IMR-90 (cell line): ENCODE results near the gene ZFP42. TPM values are rescaled to one million over a fixed set of nuclear protein-coding genes. Genes with fewer than 3 reads are reported as not detected.

Experiments used
- ATAC-seq: fragments of 200-7000 bp; cut with Tn5 transposase; 2 replicates; pipeline ENCODE4 v1.9.1; 2020; ENCODE audit warnings: low read depth, mild to moderate bottlenecking, moderate library complexity
- BruUV-seq: library from RNA; stranded (reverse); fragments of 400-500 nt; replicated peaks from 2 replicates; lab custom pipeline; 2021; lab: Mats Ljungman, UMichigan
- CTCF ChIA-PET: fragments of 300-600 bp; formaldehyde crosslinking; extraction: SDS; loops from one replicate; lab custom pipeline; 2021; ENCODE audit warnings: antibody characterized with exemption; lab: Yijun Ruan, JAX
- POLR2A ChIA-PET: fragments of 300-600 bp; sonication (Branson Sonifier 250); formaldehyde crosslinking; loops from one replicate; lab custom pipeline; 2022; ENCODE audit warnings: antibody characterized with exemption; ENCODE audit not compliant: unreplicated experiment; lab: Charles Lee
- DNase-seq: peaks from one replicate; pipeline ENCODE4 v3.0.0; 2013
- H2AFZ ChIP-seq: replicated peaks from 2 replicates; pipeline ENCODE3; 2013; ENCODE audit warnings: low read length, mild to moderate bottlenecking; ENCODE audit not compliant: poor library complexity
- H2AK5ac ChIP-seq: 2 replicates; pipeline ENCODE4 v1.6.1; 2013; ENCODE audit warnings: low read depth, low read length, inconsistent platforms
- H2AK9ac ChIP-seq: replicated peaks from 2 replicates; pipeline ENCODE3; 2013; ENCODE audit warnings: mild to moderate bottlenecking, low read depth, low read length, moderate library complexity; ENCODE audit not compliant: poor library complexity
- H2BK120ac ChIP-seq: 2 replicates; pipeline ENCODE4 v1.6.1; 2013; ENCODE audit warnings: low read depth, low read length, inconsistent platforms
- H2BK15ac ChIP-seq: 3 replicates; pipeline ENCODE4 v1.6.1; 2013; ENCODE audit warnings: low read depth, low read length, inconsistent platforms
- H2BK20ac ChIP-seq: 2 replicates; pipeline ENCODE4 v1.6.1; 2013; ENCODE audit warnings: low read depth, mild to moderate bottlenecking, inconsistent platforms, low read length, moderate library complexity
- H2BK5ac ChIP-seq: 2 replicates; pipeline ENCODE4 v1.6.1; 2013; ENCODE audit warnings: mild to moderate bottlenecking, low read depth, low read length, inconsistent platforms; ENCODE audit not compliant: poor library complexity, severe bottlenecking
- H3K14ac ChIP-seq: replicated peaks from 2 replicates; pipeline ENCODE4 v1.6.1; 2013; ENCODE audit warnings: low read depth, low read length, inconsistent platforms
- H3K18ac ChIP-seq: 2 replicates; pipeline ENCODE4 v1.6.1; 2013; ENCODE audit warnings: low read depth, low read length, control low read depth
- H3K23ac ChIP-seq: 2 replicates; pipeline ENCODE4 v1.6.1; 2013; ENCODE audit warnings: low read depth, low read length, inconsistent platforms
- H3K27ac ChIP-seq: 2 replicates; pipeline ENCODE4 v1.5.1; 2013; ENCODE audit warnings: mild to moderate bottlenecking, control low read depth, low read length; ENCODE audit not compliant: insufficient read depth
- H3K27me3 ChIP-seq: 2 replicates; pipeline ENCODE4 v1.6.1; 2013; ENCODE audit warnings: low read length; ENCODE audit not compliant: control insufficient read depth, insufficient read depth
- H3K36me3 ChIP-seq: 2 replicates; pipeline ENCODE4 v1.6.1; 2013; ENCODE audit warnings: low read length, mixed read lengths; ENCODE audit not compliant: control insufficient read depth, insufficient read depth
- H3K4ac ChIP-seq: 2 replicates; pipeline ENCODE4 v1.6.1; 2013; ENCODE audit warnings: low read depth, low read length, inconsistent platforms
- H3K4me1 ChIP-seq: 2 replicates; pipeline ENCODE4 v1.6.1; 2013; ENCODE audit warnings: low read length, mixed read lengths; ENCODE audit not compliant: control insufficient read depth, insufficient read depth
- H3K4me2 ChIP-seq: 2 replicates; pipeline ENCODE4 v1.6.1; 2013; ENCODE audit warnings: low read depth, mild to moderate bottlenecking, control low read depth, low read length, moderate library complexity
- H3K4me3 ChIP-seq: 2 replicates; pipeline ENCODE4 v1.5.1; 2013; ENCODE audit warnings: low read depth, mild to moderate bottlenecking, control low read depth, low read length, moderate library complexity; ENCODE audit not compliant: insufficient read depth
- H3K56ac ChIP-seq: 2 replicates; pipeline ENCODE4 v1.6.1; 2013; ENCODE audit warnings: low read length, inconsistent platforms; ENCODE audit not compliant: insufficient read depth; ENCODE audit errors: extremely low read depth
- H3K79me1 ChIP-seq, 2 experiments: 2 replicates each; pipeline ENCODE4 v1.6.1; 2013; ENCODE audit warnings: low read length in 2 of 2, inconsistent platforms in 1 of 2, low read depth in 1 of 2
- H3K9ac ChIP-seq: 2 replicates; pipeline ENCODE4 v1.6.1; 2013; ENCODE audit warnings: low read depth, low read length, control low read depth
- H3K9me1 ChIP-seq: 2 replicates; pipeline ENCODE4 v1.6.1; 2013; ENCODE audit warnings: low read length, inconsistent platforms; ENCODE audit not compliant: insufficient read depth
- H3K9me3 ChIP-seq: 2 replicates; pipeline ENCODE4 v1.6.1; 2013; ENCODE audit warnings: low read length; ENCODE audit not compliant: control insufficient read depth, insufficient read depth
- H4K20me1 ChIP-seq: 2 replicates; pipeline ENCODE4 v1.6.1; 2013; ENCODE audit warnings: low read length, inconsistent platforms; ENCODE audit not compliant: insufficient read depth
- H4K5ac ChIP-seq: 2 replicates; pipeline ENCODE4 v1.6.1; 2013; ENCODE audit warnings: mild to moderate bottlenecking, low read depth, low read length, control low read depth
- H4K8ac ChIP-seq, 2 experiments: 2 replicates each; pipeline ENCODE4 v1.6.1; 2013; ENCODE audit warnings: low read depth in 2 of 2, low read length in 2 of 2, control low read depth in 1 of 2, inconsistent platforms in 1 of 2
- H4K91ac ChIP-seq: 2 replicates; pipeline ENCODE4 v1.6.1; 2013; ENCODE audit warnings: low read depth, low read length, inconsistent platforms; ENCODE audit not compliant: insufficient read depth
- CEBPB ChIP-seq: IDR thresholded peaks from 2 replicates; pipeline ENCODE4 v1.6.1; 2012; ENCODE audit warnings: low read depth, low read length, improper control_type of control experiment
- CHD1 ChIP-seq: IDR thresholded peaks from 2 replicates; pipeline ENCODE4 v1.6.1; 2012; ENCODE audit warnings: low read depth, low read length, improper control_type of control experiment
- FOS ChIP-seq: fragments of 150-350 bp; IDR thresholded peaks from 2 replicates; pipeline ENCODE4 v1.6.1; 2016; ENCODE audit warnings: low read depth, low read length
- MAFK ChIP-seq: IDR thresholded peaks from 2 replicates; pipeline ENCODE4 v1.6.1; 2012; ENCODE audit warnings: low read depth, low read length, improper control_type of control experiment
- MAZ ChIP-seq: IDR thresholded peaks from 2 replicates; pipeline ENCODE4 v1.6.1; 2012; ENCODE audit warnings: low read depth, mild to moderate bottlenecking, low read length, improper control_type of control experiment, moderate library complexity, borderline replicate concordance
- MXI1 ChIP-seq: IDR thresholded peaks from 2 replicates; pipeline ENCODE4 v1.6.1; 2012; ENCODE audit warnings: low read depth, mild to moderate bottlenecking, low read length, moderate library complexity, borderline replicate concordance
- NFE2L2 ChIP-seq: fragments of 150-350 bp; IDR thresholded peaks from 2 replicates; pipeline ENCODE4 v1.6.1; 2016; ENCODE audit warnings: low read depth, mild to moderate bottlenecking, low read length
- POLR2A ChIP-seq: IDR thresholded peaks from 2 replicates; pipeline ENCODE4 v1.6.1; 2012; ENCODE audit warnings: mild to moderate bottlenecking, low read depth, low read length
- RAD21 ChIP-seq: IDR thresholded peaks from 2 replicates; pipeline ENCODE4 v1.6.1; 2012; ENCODE audit warnings: low read length, improper control_type of control experiment
- RFX5 ChIP-seq: IDR thresholded peaks from 2 replicates; pipeline ENCODE4 v1.8.0; 2012; ENCODE audit warnings: low read depth, mild to moderate bottlenecking, low read length, moderate library complexity
- SMC3 ChIP-seq: fragments of 150-350 bp; IDR thresholded peaks from 2 replicates; pipeline ENCODE4 v1.6.1; 2016; ENCODE audit warnings: low read depth, mild to moderate bottlenecking, antibody characterized with exemption, low read length, moderate library complexity
- USF2 ChIP-seq: fragments of 150-350 bp; IDR thresholded peaks from 2 replicates; pipeline ENCODE4 v1.6.1; 2017; ENCODE audit warnings: mild to moderate bottlenecking, antibody characterized with exemption, low read length, low read depth
- WGBS, 2 experiments: methylation state at CpG; one replicate each; pipeline versions ENCODE4 v1.1.5 to v1.1.7; 2013; ENCODE audit warnings: missing lambda C conversion rate in 2 of 2; ENCODE audit not compliant: insufficient read length in 1 of 2; ENCODE audit errors: extremely low coverage in 2 of 2; 5-methylcytosine and 5-hydroxymethylcytosine counted together
- dilution Hi-C: fragments of 300-500 bp; cut with HindIII; formaldehyde crosslinking; loops from one replicate; pipeline ENCODE4 v1.14.3; 2018; ENCODE audit warnings: low sequenced_read_pairs; ENCODE audit not compliant: unreplicated experiment
- in situ Hi-C: fragments of 300-500 bp; cut with MboI; formaldehyde crosslinking; loops from 3 replicates; pipeline ENCODE4 v1.14.3; 2019; ENCODE audit warnings: low sequenced_read_pairs, inconsistent platforms, mixed read lengths
- intact Hi-C: fragments of 100-400 bp; cut with micrococcal nuclease; formaldehyde crosslinking; loops from 2 replicates; pipeline ENCODE4 v1.10.0; 2022
- polyA plus RNA-seq, 3 experiments: library from polyadenylated mRNA; depleted of rRNA; stranded (reverse); fragments of >200 nt; gene quantifications; 2 replicates each; pipeline ENCODE4 v1.2.3, GENCODE V29; 2012; ENCODE audit warnings: low replicate concordance in 1 of 3
- total RNA-seq: library from RNA; depleted of rRNA; stranded (reverse); fragments of >200 nt; gene quantifications from 2 replicates; pipeline ENCODE4 v1.2.3, GENCODE V29; 2012
- TF ChIP-seq, protein P1 (sequence below): conservative IDR thresholded peaks from 2 replicates; pipeline ENCODE4 v1.5.1; 2012; ENCODE audit warnings: mild to moderate bottlenecking, low read depth, low read length, improper control_type of control experiment
- TF ChIP-seq, protein P2 (sequence below): fragments of 150-350 bp; IDR thresholded peaks from 2 replicates; pipeline ENCODE4 v1.6.1; 2016; ENCODE audit warnings: low read depth, mild to moderate bottlenecking, low read length, moderate library complexity, borderline replicate concordance

The ZFP42 gene
- total and polyA plus RNA-seq, 2 of the 4 experiments (the other 2 are of a cell fraction): not detected

DNA sequence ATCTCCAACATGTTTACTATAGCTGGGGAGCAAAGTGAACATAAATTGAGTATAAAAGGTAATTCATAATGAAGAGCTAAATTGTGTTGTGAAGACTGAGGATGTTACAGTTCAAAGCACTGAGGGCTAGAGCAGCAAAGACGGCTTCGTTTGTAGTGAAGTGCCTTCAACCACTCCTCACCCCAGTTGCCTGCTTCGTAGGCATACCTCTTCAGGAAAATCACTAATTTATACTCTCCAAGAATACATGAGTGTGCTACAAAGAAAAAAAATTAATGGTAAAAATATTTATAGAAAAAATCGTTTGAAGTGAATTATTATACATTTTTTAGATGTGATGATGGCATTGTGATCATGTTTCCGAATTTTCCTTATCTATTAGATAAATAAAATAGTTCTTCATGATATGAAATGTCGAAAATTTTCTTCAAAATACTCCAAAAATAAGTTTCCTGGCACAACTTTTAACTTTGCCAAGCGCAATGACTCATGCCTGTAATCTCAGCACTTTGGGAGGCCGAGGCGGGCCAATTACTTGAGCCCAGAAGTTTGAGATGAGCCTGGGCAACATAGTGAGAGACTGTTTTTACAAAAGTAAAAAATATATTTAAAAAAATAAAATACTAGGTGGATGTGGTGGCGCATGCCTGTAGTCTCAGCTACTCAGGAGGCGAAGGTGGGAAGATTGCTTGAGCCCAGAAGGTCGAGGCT is 41.6 kb downstream of the ZFP42 start:
- Histone ChIP-seq H3K9ac (no peak overlapping the region), H4K20me1 (no peaks in the 10 kb centered on the region), H2AK9ac (no peak overlapping the region), H2BK120ac (no peak overlapping the region), H3K9me3 (peaks cover 2% of the 10 kb centered on the region; the same call in 1 of the 2 replicates), H4K8ac (no peak overlapping the region), H3K4me3 (no peak overlapping the region), H3K79me1 (no peaks in the 10 kb centered on the region), H3K23ac (no peak overlapping the region), H3K56ac (no peak overlapping the region), H4K5ac (no peak overlapping the region), H3K36me3 (no peaks in the 10 kb centered on the region), H3K14ac (no peak overlapping the region), H2BK5ac (no peak overlapping the region), H2AK5ac (no peak overlapping the region), H3K4me2 (no peak overlapping the region), H3K18ac (no peak overlapping the region), H3K27ac (no peak overlapping the region), H3K9me1 (no peaks in the 10 kb centered on the region), H2AFZ (no peak overlapping the region), H2BK20ac (no peak overlapping the region), H2BK15ac (no peak overlapping the region), H3K27me3 (no peaks in the 10 kb centered on the region), H4K91ac (no peak overlapping the region), H3K4ac (no peak overlapping the region), H3K4me1 (no peaks in the 10 kb centered on the region)
- BruUV-seq: no TSS peak
- DNase-seq (no peak), ATAC-seq (no peak)
- TF ChIP-seq MXI1 (no peak), NFE2L2 (no peak), MAFK (no peak), CEBPB (no peak), RAD21 (no peak), USF2 (no peak), SMC3 (no peak), POLR2A (no peak), CHD1 (no peak), RFX5 (no peak), FOS (no peak), MAZ (no peak)
- TF ChIP-seq, protein P1, sequence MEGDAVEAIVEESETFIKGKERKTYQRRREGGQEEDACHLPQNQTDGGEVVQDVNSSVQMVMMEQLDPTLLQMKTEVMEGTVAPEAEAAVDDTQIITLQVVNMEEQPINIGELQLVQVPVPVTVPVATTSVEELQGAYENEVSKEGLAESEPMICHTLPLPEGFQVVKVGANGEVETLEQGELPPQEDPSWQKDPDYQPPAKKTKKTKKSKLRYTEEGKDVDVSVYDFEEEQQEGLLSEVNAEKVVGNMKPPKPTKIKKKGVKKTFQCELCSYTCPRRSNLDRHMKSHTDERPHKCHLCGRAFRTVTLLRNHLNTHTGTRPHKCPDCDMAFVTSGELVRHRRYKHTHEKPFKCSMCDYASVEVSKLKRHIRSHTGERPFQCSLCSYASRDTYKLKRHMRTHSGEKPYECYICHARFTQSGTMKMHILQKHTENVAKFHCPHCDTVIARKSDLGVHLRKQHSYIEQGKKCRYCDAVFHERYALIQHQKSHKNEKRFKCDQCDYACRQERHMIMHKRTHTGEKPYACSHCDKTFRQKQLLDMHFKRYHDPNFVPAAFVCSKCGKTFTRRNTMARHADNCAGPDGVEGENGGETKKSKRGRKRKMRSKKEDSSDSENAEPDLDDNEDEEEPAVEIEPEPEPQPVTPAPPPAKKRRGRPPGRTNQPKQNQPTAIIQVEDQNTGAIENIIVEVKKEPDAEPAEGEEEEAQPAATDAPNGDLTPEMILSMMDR: no peak
- TF ChIP-seq, protein P2, sequence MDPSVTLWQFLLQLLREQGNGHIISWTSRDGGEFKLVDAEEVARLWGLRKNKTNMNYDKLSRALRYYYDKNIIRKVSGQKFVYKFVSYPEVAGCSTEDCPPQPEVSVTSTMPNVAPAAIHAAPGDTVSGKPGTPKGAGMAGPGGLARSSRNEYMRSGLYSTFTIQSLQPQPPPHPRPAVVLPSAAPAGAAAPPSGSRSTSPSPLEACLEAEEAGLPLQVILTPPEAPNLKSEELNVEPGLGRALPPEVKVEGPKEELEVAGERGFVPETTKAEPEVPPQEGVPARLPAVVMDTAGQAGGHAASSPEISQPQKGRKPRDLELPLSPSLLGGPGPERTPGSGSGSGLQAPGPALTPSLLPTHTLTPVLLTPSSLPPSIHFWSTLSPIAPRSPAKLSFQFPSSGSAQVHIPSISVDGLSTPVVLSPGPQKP: no peak
- no CpG with 5 or more reads among the region's 12 CpGs for WGBS, 2 experiments
- intact Hi-C loops: no loop called here
- in situ Hi-C loops: no loop called here
- ChIA-PET POLR2A (no interaction called here), CTCF (interaction anchor here (0.6 to 0.9 kb wide), 2 partner anchors 26 to 689 kb away, joined by 5 to 6 read pairs; no protein-coding TSS in a partner anchor)
- dilution Hi-C loops: no loop called here
